Neural cell (in vitro differentiated cells): Measurements from ENCODE around the gene CMYA5. TPM values are rescaled to one million over a fixed set of nuclear protein-coding genes. Genes with fewer than 3 reads are reported as not detected.
"Not testable (repeated sequence)": the region's sequence is repeated elsewhere in the genome, so short reads cannot be mapped to it uniquely, and the experiment has no call there.

Experiments
- H2AFZ ChIP-seq: fragments of 200-600, 300-800 bp; sonication (generic), shearing (Covaris generic); 2 replicates; pipeline ENCODE4 v1.6.0; 2014; ENCODE audit warnings: low read depth, mild to moderate bottlenecking, antibody characterized with exemption, low read length, moderate library complexity
- H3F3A ChIP-seq: fragments of 200-600 bp; shearing (Covaris generic); 2 replicates; pipeline ENCODE4 v1.6.1; 2016; ENCODE audit warnings: mild to moderate bottlenecking, moderate library complexity, mixed read lengths, antibody characterized with exemption, low read length; ENCODE audit not compliant: insufficient read depth, poor library complexity, severe bottlenecking
- H3K27ac ChIP-seq: fragments of 200-600, 300-800 bp; sonication (generic), shearing (Covaris generic); 2 replicates; pipeline ENCODE4 v1.5.1; 2014; ENCODE audit warnings: mild to moderate bottlenecking, low read length, moderate library complexity
- H3K27me3 ChIP-seq: fragments of 300-800, 200-600 bp; sonication (generic), shearing (Covaris generic); 2 replicates; pipeline ENCODE4 v1.6.0; 2014; ENCODE audit warnings: mild to moderate bottlenecking, low read depth, low read length, moderate library complexity; ENCODE audit not compliant: insufficient read depth
- H3K36me3 ChIP-seq: fragments of 300-800, 200-600 bp; sonication (generic), shearing (Covaris generic); 2 replicates; pipeline ENCODE4 v1.5.1; 2014; ENCODE audit warnings: mild to moderate bottlenecking, antibody characterized with exemption, low read length, moderate library complexity; ENCODE audit not compliant: insufficient read depth
- H3K4me2 ChIP-seq: fragments of 300-800, 200-600 bp; sonication (generic), shearing (Covaris generic); 2 replicates; pipeline ENCODE4 v1.6.0; 2014; ENCODE audit warnings: mild to moderate bottlenecking, low read length
- H3K4me3 ChIP-seq: fragments of 300-800, 200-600 bp; sonication (generic), shearing (Covaris generic); 2 replicates; pipeline ENCODE4 v1.5.1; 2014; ENCODE audit warnings: mild to moderate bottlenecking, low read length, moderate library complexity
- H3K79me2 ChIP-seq: fragments of 200-600 bp; shearing (Covaris generic); replicated peaks from 2 replicates; pipeline ENCODE4 v1.6.0; 2014; ENCODE audit warnings: mild to moderate bottlenecking, low read length, moderate library complexity; ENCODE audit not compliant: insufficient read depth
- H3K9ac ChIP-seq: fragments of 300-800, 200-600 bp; sonication (generic), shearing (Covaris generic); 2 replicates; pipeline ENCODE4 v1.6.1; 2016; ENCODE audit warnings: mild to moderate bottlenecking, low read length, mixed read lengths
- H3K9me2 ChIP-seq: fragments of 200-600 bp; shearing (Covaris generic); 2 replicates; pipeline ENCODE4 v1.6.1; 2016; ENCODE audit warnings: mild to moderate bottlenecking, low read length, mixed read lengths; ENCODE audit not compliant: insufficient read depth
- H3K9me3 ChIP-seq: fragments of 200-600, 300-800 bp; sonication (generic), shearing (Covaris generic); 2 replicates; pipeline ENCODE4 v1.6.1; 2016; ENCODE audit warnings: mild to moderate bottlenecking, mixed run types, low read length, moderate library complexity, mixed read lengths
- H4K20me1 ChIP-seq: fragments of 200-600 bp; shearing (Covaris generic); 2 replicates; pipeline ENCODE4 v1.6.1; 2016; ENCODE audit warnings: mild to moderate bottlenecking, mixed run types; ENCODE audit not compliant: insufficient read depth
- EP300 ChIP-seq: fragments of 450-650 bp; conservative IDR thresholded peaks from 2 replicates; pipeline ENCODE4 v1.6.1; 2014; ENCODE audit warnings: antibody characterized with exemption, mild to moderate bottlenecking, moderate library complexity; ENCODE audit not compliant: poor library complexity, severe bottlenecking
- EZH2 ChIP-seq: fragments of 200-600, 300-800 bp; shearing (Covaris generic), sonication (generic); IDR thresholded peaks from 2 replicates; pipeline ENCODE4 v1.6.1; 2014; ENCODE audit warnings: antibody characterized with exemption, low read length, borderline replicate concordance, mild to moderate bottlenecking; ENCODE audit not compliant: insufficient read depth, poor library complexity, severe bottlenecking
- MXI1 ChIP-seq: fragments of 450-650 bp; conservative IDR thresholded peaks from 2 replicates; pipeline ENCODE4 v1.6.1; 2014; ENCODE audit warnings: antibody characterized with exemption, mild to moderate bottlenecking; ENCODE audit not compliant: poor library complexity, severe bottlenecking
- POLR2AphosphoS5 ChIP-seq: IDR thresholded peaks from 2 replicates; pipeline ENCODE4 v1.6.1; 2012
- RAD21 ChIP-seq: fragments of 450-650 bp; conservative IDR thresholded peaks from 2 replicates; pipeline ENCODE4 v1.6.1; 2014; ENCODE audit warnings: antibody characterized with exemption, mild to moderate bottlenecking, moderate library complexity
- SMC3 ChIP-seq: fragments of 450-650 bp; conservative IDR thresholded peaks from 2 replicates; pipeline ENCODE4 v1.6.1; 2014; ENCODE audit warnings: antibody characterized with exemption, mild to moderate bottlenecking, moderate library complexity; ENCODE audit not compliant: poor library complexity
- TAF1 ChIP-seq: IDR thresholded peaks from 2 replicates; pipeline ENCODE4 v1.6.1; 2012; ENCODE audit warnings: low read depth
- polyA plus RNA-seq: library from polyadenylated mRNA; depleted of rRNA; stranded (reverse); fragments of >200 nt; gene quantifications from 2 replicates; pipeline ENCODE4 v1.2.3, GENCODE V29; 2014
- TF ChIP-seq, protein P1 (sequence below): IDR thresholded peaks from 2 replicates; pipeline ENCODE4 v1.6.1; 2012; ENCODE audit warnings: borderline replicate concordance
- TF ChIP-seq, protein P2 (sequence below): fragments of 450-650 bp; IDR thresholded peaks from 2 replicates; pipeline ENCODE4 v1.5.1; 2014; ENCODE audit warnings: antibody characterized with exemption, mild to moderate bottlenecking, moderate library complexity; ENCODE audit not compliant: poor library complexity, severe bottlenecking

The CMYA5 gene
- polyA plus RNA-seq, 1 donor from 2014 or later: 0.30 TPM

DNA sequence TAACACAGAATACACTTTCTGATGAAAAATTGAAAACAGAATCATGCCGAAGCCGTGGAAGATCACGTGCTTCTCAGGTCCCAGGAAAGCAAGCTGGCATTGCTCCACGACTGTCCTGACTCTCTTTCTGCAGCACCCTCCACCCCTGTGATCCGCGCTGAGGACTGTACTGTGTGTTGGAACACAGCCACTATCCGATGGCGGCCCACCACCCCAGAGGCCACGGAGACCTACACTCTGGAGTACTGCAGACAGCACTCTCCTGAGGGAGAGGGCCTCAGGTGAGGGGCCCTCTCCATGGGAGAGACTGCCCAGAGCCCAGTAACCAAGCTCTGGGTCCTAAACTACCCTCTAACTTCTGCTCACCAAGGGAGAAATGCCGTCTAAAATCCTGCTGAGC is 73.3 kb downstream of the CMYA5 start:
- H4K20me1 ChIP-seq: no peaks in the 10 kb centered on the region

DNA sequence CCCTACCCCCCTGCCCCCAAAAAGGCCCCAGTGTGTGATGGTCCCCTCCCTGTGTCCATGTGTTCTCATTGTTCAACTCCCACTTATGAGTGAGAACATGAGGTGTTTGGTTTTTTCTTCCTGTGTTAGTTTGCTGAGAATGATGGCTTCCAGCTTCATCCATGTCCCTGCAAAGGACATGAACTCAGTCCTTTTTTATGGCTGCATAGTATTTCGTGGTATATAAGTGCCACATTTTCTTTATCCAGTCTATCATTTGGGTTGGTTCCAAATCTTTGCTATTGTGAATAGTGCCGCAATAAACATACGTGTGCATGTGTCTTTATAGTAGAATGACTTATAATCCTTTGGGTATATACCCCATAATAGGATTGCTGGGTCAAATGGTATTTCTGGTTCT is 74.5 kb downstream of the CMYA5 start:
- H3K9me3 ChIP-seq, H3K9me2 ChIP-seq, H3F3A ChIP-seq, H3K4me2 ChIP-seq, H3K27ac ChIP-seq, H3K79me2 ChIP-seq, H2AFZ ChIP-seq, H3K36me3 ChIP-seq, H4K20me1 ChIP-seq, H3K4me3 ChIP-seq, H3K27me3 ChIP-seq, H3K9ac ChIP-seq: not testable (repeated sequence)

More for the DNA sequence above, 73.3 kb downstream of the CMYA5 start:
- H3K4me3 ChIP-seq: no peak overlapping the region
- H2AFZ ChIP-seq: no peak overlapping the region
- H3K79me2 ChIP-seq: no peaks in the 10 kb centered on the region
- H3K36me3 ChIP-seq: no peaks in the 10 kb centered on the region
- no peaks in the 10 kb centered on the region for H3K9me3 ChIP-seq
- H3K9me2 ChIP-seq: no peaks in the 10 kb centered on the region
- no peak overlapping the region for H3K27ac ChIP-seq
- H3K4me2 ChIP-seq: no peak overlapping the region
- TF ChIP-seq TAF1: no peak
- TF ChIP-seq RAD21: no peak
- TF ChIP-seq EZH2: no peak
- TF ChIP-seq MXI1: no peak
- TF ChIP-seq POLR2AphosphoS5: no peak
- no peak for TF ChIP-seq EP300
- TF ChIP-seq, protein P1, sequence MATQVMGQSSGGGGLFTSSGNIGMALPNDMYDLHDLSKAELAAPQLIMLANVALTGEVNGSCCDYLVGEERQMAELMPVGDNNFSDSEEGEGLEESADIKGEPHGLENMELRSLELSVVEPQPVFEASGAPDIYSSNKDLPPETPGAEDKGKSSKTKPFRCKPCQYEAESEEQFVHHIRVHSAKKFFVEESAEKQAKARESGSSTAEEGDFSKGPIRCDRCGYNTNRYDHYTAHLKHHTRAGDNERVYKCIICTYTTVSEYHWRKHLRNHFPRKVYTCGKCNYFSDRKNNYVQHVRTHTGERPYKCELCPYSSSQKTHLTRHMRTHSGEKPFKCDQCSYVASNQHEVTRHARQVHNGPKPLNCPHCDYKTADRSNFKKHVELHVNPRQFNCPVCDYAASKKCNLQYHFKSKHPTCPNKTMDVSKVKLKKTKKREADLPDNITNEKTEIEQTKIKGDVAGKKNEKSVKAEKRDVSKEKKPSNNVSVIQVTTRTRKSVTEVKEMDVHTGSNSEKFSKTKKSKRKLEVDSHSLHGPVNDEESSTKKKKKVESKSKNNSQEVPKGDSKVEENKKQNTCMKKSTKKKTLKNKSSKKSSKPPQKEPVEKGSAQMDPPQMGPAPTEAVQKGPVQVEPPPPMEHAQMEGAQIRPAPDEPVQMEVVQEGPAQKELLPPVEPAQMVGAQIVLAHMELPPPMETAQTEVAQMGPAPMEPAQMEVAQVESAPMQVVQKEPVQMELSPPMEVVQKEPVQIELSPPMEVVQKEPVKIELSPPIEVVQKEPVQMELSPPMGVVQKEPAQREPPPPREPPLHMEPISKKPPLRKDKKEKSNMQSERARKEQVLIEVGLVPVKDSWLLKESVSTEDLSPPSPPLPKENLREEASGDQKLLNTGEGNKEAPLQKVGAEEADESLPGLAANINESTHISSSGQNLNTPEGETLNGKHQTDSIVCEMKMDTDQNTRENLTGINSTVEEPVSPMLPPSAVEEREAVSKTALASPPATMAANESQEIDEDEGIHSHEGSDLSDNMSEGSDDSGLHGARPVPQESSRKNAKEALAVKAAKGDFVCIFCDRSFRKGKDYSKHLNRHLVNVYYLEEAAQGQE: no peak
- no peak for TF ChIP-seq SMC3
- TF ChIP-seq, protein P2, sequence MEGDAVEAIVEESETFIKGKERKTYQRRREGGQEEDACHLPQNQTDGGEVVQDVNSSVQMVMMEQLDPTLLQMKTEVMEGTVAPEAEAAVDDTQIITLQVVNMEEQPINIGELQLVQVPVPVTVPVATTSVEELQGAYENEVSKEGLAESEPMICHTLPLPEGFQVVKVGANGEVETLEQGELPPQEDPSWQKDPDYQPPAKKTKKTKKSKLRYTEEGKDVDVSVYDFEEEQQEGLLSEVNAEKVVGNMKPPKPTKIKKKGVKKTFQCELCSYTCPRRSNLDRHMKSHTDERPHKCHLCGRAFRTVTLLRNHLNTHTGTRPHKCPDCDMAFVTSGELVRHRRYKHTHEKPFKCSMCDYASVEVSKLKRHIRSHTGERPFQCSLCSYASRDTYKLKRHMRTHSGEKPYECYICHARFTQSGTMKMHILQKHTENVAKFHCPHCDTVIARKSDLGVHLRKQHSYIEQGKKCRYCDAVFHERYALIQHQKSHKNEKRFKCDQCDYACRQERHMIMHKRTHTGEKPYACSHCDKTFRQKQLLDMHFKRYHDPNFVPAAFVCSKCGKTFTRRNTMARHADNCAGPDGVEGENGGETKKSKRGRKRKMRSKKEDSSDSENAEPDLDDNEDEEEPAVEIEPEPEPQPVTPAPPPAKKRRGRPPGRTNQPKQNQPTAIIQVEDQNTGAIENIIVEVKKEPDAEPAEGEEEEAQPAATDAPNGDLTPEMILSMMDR: no peak
- H3K9ac ChIP-seq: no peak overlapping the region
- H3F3A ChIP-seq: no peaks in the 10 kb centered on the region
- H3K27me3 ChIP-seq: no peaks in the 10 kb centered on the region

DNA sequence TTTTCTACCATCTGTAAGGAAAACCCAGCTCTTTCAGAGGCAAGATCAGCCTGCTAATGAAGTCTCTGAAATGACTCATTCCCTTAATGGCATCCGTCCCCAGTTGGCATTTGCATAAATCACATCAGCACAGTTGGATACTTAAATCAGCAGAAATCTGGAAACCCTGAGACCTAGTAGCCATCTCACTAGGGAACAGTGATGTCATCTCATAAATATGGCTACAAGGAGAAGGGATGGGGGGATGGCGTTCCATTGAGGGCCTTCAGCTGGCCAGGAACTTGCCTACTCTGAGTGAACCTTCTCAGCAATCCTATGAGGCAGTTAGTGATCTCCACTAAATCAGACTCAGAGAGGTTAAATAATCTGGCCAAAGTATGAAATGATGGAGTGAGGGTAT is 81.8 kb downstream of the CMYA5 start:
- Histone ChIP-seq H3K36me3 (no peaks in the 10 kb centered on the region), H4K20me1 (no peaks in the 10 kb centered on the region), H3K4me3 (no peak overlapping the region), H3K79me2 (no peaks in the 10 kb centered on the region), H3F3A (no peaks in the 10 kb centered on the region), H3K27ac (no peak overlapping the region), H3K9me3 (no peaks in the 10 kb centered on the region), H3K4me2 (no peak overlapping the region), H3K27me3 (no peaks in the 10 kb centered on the region), H3K9ac (no peak overlapping the region), H2AFZ (no peak overlapping the region), H3K9me2 (no peaks in the 10 kb centered on the region)
- TF ChIP-seq SMC3 (no peak), RAD21 (no peak), MXI1 (no peak), TAF1 (no peak), EP300 (no peak), EZH2 (no peak), POLR2AphosphoS5 (no peak)
- TF ChIP-seq, protein P1: no peak
- TF ChIP-seq, protein P2: no peak
